ENCODE measurements around the gene PDE1A. TPM values are rescaled to one million over a fixed set of nuclear protein-coding genes. Genes with fewer than 3 reads are reported as not detected.

Gene PDE1A
- not detected in 2 replicates for total RNA-seq (2014; rRNA removed; shearing (Covaris generic))

DNA sequence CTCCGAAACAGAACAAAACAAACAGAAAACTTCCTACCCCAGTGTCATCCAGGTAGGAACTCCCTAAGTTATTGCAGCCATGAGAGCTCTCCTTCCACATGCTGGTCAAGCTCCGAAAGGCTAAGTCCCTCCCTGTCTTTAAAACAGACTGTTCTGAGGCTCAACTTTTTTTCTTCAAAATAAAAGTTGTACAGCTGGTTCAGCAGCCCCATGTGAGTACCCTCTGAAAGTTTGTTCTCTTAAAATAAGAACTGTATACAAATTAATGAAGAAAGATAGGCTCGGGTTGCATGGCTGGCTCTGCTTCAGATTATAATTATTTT is at the start of gene PDE1A:
Gene PDE1A, minus strand, starts transcription at position 119 of the 323 bp plus-strand sequence.
- no peak for DNase-seq (ENCODE audit: low read depth in 1 of 2, low spot score in 2 of 2)
- no peaks in the 10 kb centered on the region for H3K4me1 ChIP-seq (replicated peaks)
- no peak within 1 kb of the TSS for H3K4me3 ChIP-seq
- no peaks in the 10 kb centered on the region for H3K36me3 ChIP-seq
- H3K27me3 ChIP-seq (replicated peaks), result peaks cover 4% of the 10 kb centered on the region; the same call in 1 of the 2 replicates
- no peaks in the 10 kb centered on the region for H3K9me3 ChIP-seq (replicated peaks)
- no peak within 1 kb of the TSS for H3K27ac ChIP-seq

DNA sequence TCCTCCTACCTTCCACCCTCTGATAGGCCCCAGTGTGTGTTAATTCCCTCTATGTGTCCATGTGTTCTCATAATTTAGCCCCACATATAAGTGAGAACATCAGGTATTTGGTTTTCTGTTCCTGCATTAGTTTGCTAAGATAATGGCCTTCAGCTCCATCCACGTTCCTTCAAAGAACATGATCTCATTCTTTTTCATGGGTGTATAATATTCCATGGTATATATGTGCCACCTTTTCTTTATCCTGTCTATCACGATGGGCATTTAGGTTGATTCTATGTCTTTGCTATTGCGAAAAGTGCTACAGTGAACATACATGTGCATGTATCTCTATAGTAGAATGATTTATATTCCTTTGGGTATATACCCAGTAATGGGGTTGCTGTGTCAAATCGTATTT is 46.8 kb upstream of the PDE1A start:
- no peaks in the 10 kb centered on the region for H3K9me3 ChIP-seq (replicated peaks)
- H3K36me3 ChIP-seq, result no peaks in the 10 kb centered on the region
- H3K4me3 ChIP-seq, result no peak overlapping the region
- H3K27ac ChIP-seq, result no peak overlapping the region
- H3K4me1 ChIP-seq (replicated peaks), result no peaks in the 10 kb centered on the region
- no peak for DNase-seq (ENCODE audit: low read depth in 1 of 2, low spot score in 2 of 2)
- no peaks in the 10 kb centered on the region for H3K27me3 ChIP-seq (replicated peaks)

DNA sequence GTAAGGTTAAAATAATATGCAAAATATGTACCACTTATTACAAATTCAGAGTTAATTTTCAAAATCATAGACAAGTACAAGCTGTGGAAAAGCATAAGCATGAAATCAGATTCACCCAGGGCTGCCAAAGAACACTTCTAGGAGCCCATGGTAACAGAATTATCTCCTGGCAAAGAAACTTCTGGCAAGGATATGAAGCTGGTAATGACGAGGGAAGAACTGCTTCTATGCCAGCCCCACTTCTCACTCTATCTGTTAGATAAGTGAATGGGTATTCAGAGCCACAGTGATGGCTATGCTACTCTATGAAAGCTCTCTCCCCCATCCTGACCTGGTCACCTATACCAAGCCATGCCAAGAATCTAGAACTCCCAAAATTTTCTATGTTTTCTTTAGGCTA is 36.9 kb upstream of the PDE1A start:
- Histone ChIP-seq H3K27me3 (replicated peaks) (no peaks in the 10 kb centered on the region), H3K4me1 (replicated peaks) (no peaks in the 10 kb centered on the region), H3K4me3 (no peak overlapping the region), H3K9me3 (replicated peaks) (no peaks in the 10 kb centered on the region), H3K27ac (no peak overlapping the region), H3K36me3 (no peaks in the 10 kb centered on the region)
- DNase-seq (ENCODE audit: low read depth in 1 of 2, low spot score in 2 of 2), result no peak

DNA sequence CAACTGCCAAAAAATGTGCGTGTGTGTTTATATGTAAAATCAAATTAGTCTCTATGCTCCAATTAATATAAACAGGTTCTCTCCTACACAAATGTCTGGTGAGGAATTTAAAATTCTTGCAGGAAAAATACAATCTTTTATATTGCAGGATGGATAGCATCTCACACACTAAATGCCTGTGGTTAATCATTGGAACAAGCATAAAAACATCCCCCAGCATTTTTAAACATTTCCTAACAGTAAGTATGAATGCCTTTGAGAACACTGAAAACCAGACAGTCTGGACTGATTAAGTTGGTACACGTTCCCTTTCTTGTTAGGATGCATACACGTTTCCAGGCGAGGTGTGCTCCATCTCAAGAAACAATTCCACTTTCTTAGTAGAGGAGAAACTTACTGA is 29.9 kb upstream of the PDE1A start:
- Histone ChIP-seq H3K27ac (no peak overlapping the region), H3K9me3 (replicated peaks) (no peaks in the 10 kb centered on the region), H3K27me3 (replicated peaks) (no peaks in the 10 kb centered on the region), H3K36me3 (no peaks in the 10 kb centered on the region), H3K4me3 (no peak overlapping the region), H3K4me1 (replicated peaks) (no peaks in the 10 kb centered on the region)
- no peak for DNase-seq (ENCODE audit: low read depth in 1 of 2, low spot score in 2 of 2)

DNA sequence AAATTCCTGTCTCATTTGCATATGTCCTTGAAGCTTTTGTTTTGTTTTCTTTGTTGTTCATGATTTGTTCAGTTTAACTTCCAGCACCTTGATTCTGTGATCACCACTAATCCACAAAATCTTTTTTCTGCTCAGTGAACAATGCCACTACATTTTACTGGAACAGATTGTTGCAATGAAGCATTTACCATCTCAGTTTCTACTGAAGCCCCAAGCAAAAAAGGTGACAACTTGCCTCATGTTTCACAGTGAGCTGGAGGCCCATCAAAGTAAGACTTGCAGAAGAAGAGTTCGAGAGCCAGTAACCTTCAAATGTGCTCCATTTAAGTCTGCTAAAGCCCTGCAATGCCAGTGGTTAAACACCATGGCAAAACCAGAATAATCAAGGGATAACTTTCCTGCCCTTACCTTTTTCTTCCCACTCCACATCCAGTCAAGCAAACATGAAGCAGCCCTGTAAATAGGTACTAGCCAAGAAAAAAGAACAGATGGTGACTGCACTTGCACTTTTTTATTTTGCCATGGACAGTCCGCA is 25.7 kb upstream of the PDE1A start:
- H3K27me3 ChIP-seq (replicated peaks), result no peaks in the 10 kb centered on the region
- no peak for DNase-seq (ENCODE audit: low read depth in 1 of 2, low spot score in 2 of 2)
- no peaks in the 10 kb centered on the region for H3K9me3 ChIP-seq (replicated peaks)
- no peak overlapping the region for H3K4me3 ChIP-seq
- H3K4me1 ChIP-seq (replicated peaks), result no peaks in the 10 kb centered on the region
- H3K27ac ChIP-seq, result no peak overlapping the region
- no peaks in the 10 kb centered on the region for H3K36me3 ChIP-seq

DNA sequence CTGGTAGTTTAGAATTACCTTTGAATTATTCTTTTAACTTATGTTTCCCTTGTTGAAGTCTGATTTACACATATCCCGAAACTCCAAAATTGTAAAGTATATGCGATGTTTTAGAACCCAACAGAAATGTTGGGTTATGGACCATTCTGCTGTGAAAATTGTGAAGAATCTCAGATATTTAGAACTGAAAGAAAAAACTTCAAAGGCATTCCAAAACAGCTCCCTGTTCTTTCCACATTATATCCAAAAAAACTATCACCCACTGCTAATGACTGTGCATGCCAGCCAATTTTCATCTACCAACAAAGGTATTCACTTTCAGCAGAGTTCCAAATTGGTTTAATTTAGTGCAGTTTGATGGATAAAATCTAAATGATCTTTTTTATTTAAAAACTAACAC is 21.5 kb upstream of the PDE1A start:
- H3K4me1 ChIP-seq (replicated peaks), result no peaks in the 10 kb centered on the region
- H3K27ac ChIP-seq, result no peak overlapping the region
- H3K9me3 ChIP-seq (replicated peaks), result no peaks in the 10 kb centered on the region
- DNase-seq (ENCODE audit: low read depth in 1 of 2, low spot score in 2 of 2), result no peak
- H3K36me3 ChIP-seq, result no peaks in the 10 kb centered on the region
- no peaks in the 10 kb centered on the region for H3K27me3 ChIP-seq (replicated peaks)
- H3K4me3 ChIP-seq, result no peak overlapping the region

DNA sequence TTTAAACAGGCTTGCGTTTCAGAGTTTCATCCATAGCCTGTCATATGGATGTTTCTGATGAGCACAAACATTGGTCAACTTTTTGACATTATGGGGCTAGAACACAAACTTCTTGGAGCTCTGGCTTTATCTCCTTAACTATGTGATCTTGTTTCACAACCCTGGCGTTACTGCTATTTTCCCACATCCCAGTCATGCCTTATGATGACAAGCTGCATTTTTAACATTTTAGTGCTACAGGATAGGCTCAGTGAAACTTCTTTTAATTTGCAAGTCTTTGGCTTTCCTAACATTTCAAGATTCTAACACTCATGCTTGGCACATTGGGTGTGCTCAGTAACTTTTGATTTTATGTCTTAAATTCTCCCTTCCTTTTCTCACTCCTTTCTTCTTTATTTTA is 21.0 kb upstream of the PDE1A start:
- Histone ChIP-seq H3K36me3 (no peaks in the 10 kb centered on the region), H3K27ac (no peak overlapping the region), H3K4me3 (no peak overlapping the region), H3K4me1 (replicated peaks) (no peaks in the 10 kb centered on the region), H3K27me3 (replicated peaks) (no peaks in the 10 kb centered on the region), H3K9me3 (replicated peaks) (no peaks in the 10 kb centered on the region)
- DNase-seq (ENCODE audit: low read depth in 1 of 2, low spot score in 2 of 2), result no peak

DNA sequence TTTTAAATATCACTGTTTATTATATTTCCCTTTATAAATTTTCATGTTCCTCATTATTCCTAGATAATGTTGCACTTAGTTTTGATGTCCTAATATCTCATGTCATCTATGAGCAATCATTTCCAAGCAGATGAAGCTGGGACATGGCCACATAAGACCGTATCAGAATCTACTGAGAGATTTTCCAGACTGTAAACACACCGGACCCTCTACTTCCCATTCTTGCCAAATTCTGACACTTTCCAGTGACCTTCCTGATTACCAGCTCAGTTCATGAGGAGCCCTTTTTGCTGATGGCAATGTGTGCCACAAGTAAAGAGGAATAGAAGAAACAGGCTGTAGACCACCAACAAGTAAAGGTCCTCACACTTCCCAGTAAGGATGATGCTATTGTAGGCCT is 20.3 kb upstream of the PDE1A start:
- no peak for DNase-seq (ENCODE audit: low read depth in 1 of 2, low spot score in 2 of 2)
- Histone ChIP-seq H3K4me3 (no peak overlapping the region), H3K4me1 (replicated peaks) (no peaks in the 10 kb centered on the region), H3K36me3 (no peaks in the 10 kb centered on the region), H3K27ac (no peak overlapping the region), H3K27me3 (replicated peaks) (no peaks in the 10 kb centered on the region), H3K9me3 (replicated peaks) (no peaks in the 10 kb centered on the region)

DNA sequence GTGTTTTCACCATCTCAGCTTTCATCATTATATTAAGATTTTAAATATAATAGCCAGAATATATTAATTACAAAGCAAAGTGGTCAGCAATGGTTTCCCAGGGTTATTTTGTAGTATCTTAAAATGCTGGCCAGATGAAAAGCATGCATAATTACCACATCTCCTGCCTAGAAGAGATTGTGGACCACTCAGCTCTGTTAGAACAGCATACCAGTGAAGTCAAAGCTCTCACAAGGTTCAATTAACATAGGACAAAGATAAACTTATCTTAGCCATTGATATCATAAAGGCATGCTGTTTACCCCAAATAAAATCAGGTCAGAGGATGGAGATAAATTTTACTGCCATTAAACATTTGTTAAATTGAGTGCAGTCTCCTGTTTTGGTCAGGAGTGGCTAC is 19.3 kb upstream of the PDE1A start:
- Histone ChIP-seq H3K9me3 (replicated peaks) (no peaks in the 10 kb centered on the region), H3K27me3 (replicated peaks) (no peaks in the 10 kb centered on the region), H3K4me1 (replicated peaks) (no peaks in the 10 kb centered on the region), H3K36me3 (no peaks in the 10 kb centered on the region), H3K4me3 (no peak overlapping the region), H3K27ac (no peak overlapping the region)
- no peak for DNase-seq (ENCODE audit: low read depth in 1 of 2, low spot score in 2 of 2)

DNA sequence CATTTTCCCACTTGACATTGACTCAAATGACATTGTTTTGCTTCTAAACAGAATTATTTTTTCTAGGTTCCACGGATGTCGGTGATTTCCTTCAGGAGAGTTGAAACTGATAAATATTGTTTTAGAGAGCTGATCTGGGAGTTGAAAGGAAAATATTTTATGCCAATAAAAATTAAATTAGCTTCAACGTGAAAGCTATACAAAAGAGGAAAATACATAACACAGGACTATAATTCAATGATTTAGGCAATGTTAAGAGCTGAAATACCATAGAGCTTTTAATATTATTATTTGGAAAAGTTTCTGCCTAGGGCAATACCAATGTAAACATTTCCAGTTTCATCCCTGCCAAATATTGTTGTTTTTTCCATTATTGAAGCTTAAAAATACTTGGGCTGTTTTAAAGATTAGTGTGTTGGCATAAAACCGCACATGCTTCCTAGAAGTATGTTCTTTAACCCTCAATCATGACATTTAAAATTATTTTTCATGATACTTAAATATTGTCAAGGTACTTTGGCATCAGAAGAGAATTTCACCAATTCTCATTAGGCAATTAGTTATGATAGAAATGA is 18.6 kb upstream of the PDE1A start:
- Histone ChIP-seq H3K27me3 (replicated peaks) (no peaks in the 10 kb centered on the region), H3K9me3 (replicated peaks) (no peaks in the 10 kb centered on the region), H3K4me3 (no peak overlapping the region), H3K36me3 (no peaks in the 10 kb centered on the region), H3K4me1 (replicated peaks) (no peaks in the 10 kb centered on the region), H3K27ac (no peak overlapping the region)
- no peak for DNase-seq (ENCODE audit: low read depth in 1 of 2, low spot score in 2 of 2)

DNA sequence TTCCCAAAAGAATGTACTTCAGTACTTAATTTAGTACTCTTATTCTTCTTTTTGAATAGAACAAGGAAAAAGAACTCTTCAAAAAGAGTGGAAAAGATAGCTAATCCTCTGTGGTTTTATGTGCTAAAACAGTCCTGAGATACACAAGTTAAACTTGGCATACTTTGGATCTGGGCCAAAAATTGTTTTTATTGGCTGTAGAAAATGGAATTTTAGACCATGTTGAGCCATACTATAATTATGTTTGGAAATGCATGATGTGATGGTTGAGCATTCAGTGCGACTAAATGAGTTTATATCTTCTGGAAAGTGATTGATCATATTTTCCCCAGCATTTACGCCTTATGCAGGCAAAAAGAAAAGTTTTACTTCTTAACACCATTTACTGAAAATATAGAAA is 18.0 kb upstream of the PDE1A start:
- Histone ChIP-seq H3K4me1 (replicated peaks) (no peaks in the 10 kb centered on the region), H3K27me3 (replicated peaks) (no peaks in the 10 kb centered on the region), H3K9me3 (replicated peaks) (no peaks in the 10 kb centered on the region), H3K36me3 (no peaks in the 10 kb centered on the region), H3K27ac (no peak overlapping the region), H3K4me3 (no peak overlapping the region)
- no peak for DNase-seq (ENCODE audit: low read depth in 1 of 2, low spot score in 2 of 2)

DNA sequence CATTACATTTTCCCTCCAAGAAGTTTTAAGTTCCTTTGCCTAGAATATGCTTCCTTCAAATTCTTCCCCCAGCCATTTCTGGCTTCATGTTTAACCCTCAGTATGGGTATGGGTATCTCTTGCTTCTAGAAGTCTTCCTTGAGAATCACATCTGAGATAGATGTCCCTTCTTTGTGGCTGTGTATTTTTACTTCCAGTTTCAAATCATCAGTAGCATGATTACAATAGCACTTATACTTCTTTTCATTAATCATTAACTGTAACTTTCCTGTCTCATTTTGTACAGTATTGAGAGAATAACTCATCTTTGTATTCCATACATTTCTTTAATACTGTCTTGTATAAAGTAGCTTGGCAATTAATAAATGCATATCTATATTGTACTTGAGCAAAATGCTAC is 17.3 kb upstream of the PDE1A start:
- Histone ChIP-seq H3K4me3 (no peak overlapping the region), H3K36me3 (no peaks in the 10 kb centered on the region), H3K4me1 (replicated peaks) (no peaks in the 10 kb centered on the region), H3K9me3 (replicated peaks) (no peaks in the 10 kb centered on the region), H3K27me3 (replicated peaks) (no peaks in the 10 kb centered on the region), H3K27ac (no peak overlapping the region)
- no peak for DNase-seq (ENCODE audit: low read depth in 1 of 2, low spot score in 2 of 2)

DNA sequence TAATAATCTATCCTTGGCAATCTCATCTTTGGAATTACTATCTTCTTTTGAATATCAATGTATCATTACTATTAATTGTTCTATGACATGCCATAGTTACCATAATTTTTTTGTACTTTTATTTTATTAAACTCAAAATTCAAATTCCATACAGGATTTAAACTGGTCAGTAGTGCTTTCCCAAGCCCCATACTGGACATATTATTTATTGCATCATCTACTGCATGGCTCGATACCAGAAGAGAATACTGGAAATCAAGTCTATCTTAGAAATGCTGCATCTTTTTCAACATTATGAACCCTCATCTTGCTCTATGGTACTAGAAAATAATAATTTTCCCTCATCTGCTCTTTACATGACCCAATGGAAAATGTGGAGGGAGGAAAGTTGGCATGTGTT is 9.4 kb upstream of the PDE1A start:
- Histone ChIP-seq H3K27me3 (replicated peaks) (no peaks in the 10 kb centered on the region), H3K4me3 (no peak overlapping the region), H3K9me3 (replicated peaks) (no peaks in the 10 kb centered on the region), H3K36me3 (no peaks in the 10 kb centered on the region), H3K27ac (no peak overlapping the region), H3K4me1 (replicated peaks) (no peaks in the 10 kb centered on the region)
- no peak for DNase-seq (ENCODE audit: low read depth in 1 of 2, low spot score in 2 of 2)

DNA sequence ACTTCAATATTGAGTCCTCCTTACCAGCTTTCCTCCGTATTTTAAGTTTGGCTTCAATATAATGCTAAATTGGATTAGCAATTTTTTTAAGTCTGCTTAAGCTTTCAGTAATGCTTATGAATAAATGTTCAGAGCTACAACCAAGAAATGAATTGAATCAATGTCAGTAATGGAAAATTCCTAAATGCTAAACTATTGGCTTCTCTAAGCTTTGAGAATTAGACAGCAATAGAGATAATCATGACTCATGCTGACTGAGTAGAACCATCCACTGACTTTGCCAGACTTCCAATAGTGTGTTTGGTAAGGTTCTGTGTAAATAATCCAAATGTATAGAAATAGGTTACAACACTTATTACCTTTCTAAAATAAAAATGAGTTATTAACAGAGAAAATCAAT is 8.9 kb upstream of the PDE1A start:
- no peaks in the 10 kb centered on the region for H3K36me3 ChIP-seq
- H3K4me1 ChIP-seq (replicated peaks), result no peaks in the 10 kb centered on the region
- no peak for DNase-seq (ENCODE audit: low read depth in 1 of 2, low spot score in 2 of 2)
- H3K4me3 ChIP-seq, result no peak overlapping the region
- no peaks in the 10 kb centered on the region for H3K27me3 ChIP-seq (replicated peaks)
- H3K27ac ChIP-seq, result no peak overlapping the region
- no peaks in the 10 kb centered on the region for H3K9me3 ChIP-seq (replicated peaks)

DNA sequence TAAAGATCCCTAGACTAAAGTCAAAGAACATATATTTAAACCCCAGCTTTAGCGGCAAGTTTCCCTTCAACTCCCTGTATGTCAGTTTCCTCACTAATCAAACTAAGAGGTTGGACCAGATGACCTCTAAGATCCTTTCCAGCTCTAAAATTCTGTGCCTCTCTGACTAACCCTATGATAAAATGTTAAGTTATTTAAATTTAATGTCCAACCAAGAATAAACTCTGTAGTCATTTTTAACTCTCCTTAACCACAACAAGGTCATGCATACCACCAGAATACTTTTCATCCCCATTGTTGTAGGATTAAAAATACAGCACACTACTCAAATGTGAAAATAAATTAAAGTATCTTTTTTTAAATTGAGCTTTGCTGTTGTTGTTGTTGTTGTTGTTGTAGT is 5.2 kb upstream of the PDE1A start:
- H3K4me1 ChIP-seq (replicated peaks), result no peaks in the 10 kb centered on the region
- H3K4me3 ChIP-seq, result no peak overlapping the region
- H3K27ac ChIP-seq, result no peak overlapping the region
- H3K9me3 ChIP-seq (replicated peaks), result no peaks in the 10 kb centered on the region
- no peaks in the 10 kb centered on the region for H3K36me3 ChIP-seq
- H3K27me3 ChIP-seq (replicated peaks), result no peaks in the 10 kb centered on the region
- DNase-seq (ENCODE audit: low read depth in 1 of 2, low spot score in 2 of 2), result no peak
